ENCODE data around the gene HBG2. TPM values are rescaled to one million over a fixed set of nuclear protein-coding genes. Genes with fewer than 3 reads are reported as not detected.

Gene HBG2
- total and polyA plus RNA-seq, 12 donors, result 0.12 to 1.0 (median 0.43) TPM; not detected in 8

GRCh38 chr11:5231111-5231510 is 23.5 kb downstream of the HBG2 start:
- H3K9me3 ChIP-seq, result no peaks in the 10 kb centered on the region
- WGBS, 2 donors, result 80 to 82% methylated on average over 2 of the region's 2 CpGs
- no peak for ATAC-seq
- no peak overlapping the region for H3K27ac ChIP-seq
- TF ChIP-seq CTCF (IDR thresholded peaks at IDR 0.05), result no peak
- peaks cover 0 to 14% (median 0%) of the 10 kb centered on the region in 7 donors for H3K27me3 ChIP-seq
- H3K36me3 ChIP-seq, result no peaks in the 10 kb centered on the region
- intact Hi-C loops (cut with DNase I), result no loop called here
- no peak overlapping the region for H3K4me3 ChIP-seq
- no peak for DNase-seq
- H3K4me1 ChIP-seq, result no peaks in the 10 kb centered on the region

DNA sequence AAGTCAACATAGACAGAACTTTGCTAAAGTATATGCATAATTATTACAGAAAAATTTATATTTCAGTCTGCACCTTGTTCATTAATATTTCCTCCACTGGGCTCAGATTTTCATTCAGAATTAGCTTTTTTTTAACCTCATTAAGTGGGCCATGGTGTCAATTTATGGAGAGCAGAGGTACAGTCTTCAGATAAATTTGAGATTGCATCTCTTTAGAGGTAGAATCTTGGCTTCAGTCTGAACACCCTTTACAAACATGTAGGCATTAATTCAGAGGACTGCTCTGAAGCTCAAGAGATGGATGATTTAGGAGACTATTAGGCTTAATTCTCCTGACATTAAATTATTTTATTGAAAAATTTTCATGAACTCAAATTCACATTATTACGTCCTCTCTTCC is 24.3 kb downstream of the HBG2 start:
- H3K9me3 ChIP-seq, result no peaks in the 10 kb centered on the region
- 88 to 91% methylated on average over 1 of the region's 1 CpG for WGBS, 2 donors
- no peak for ATAC-seq
- H3K4me3 ChIP-seq, result no peak overlapping the region
- no peak overlapping the region for H3K27ac ChIP-seq
- no peaks in the 10 kb centered on the region for H3K36me3 ChIP-seq
- H3K4me1 ChIP-seq, result no peaks in the 10 kb centered on the region
- TF ChIP-seq CTCF (IDR thresholded peaks at IDR 0.05), result no peak
- no peak for DNase-seq
- intact Hi-C loops (cut with DNase I), result no loop called here
- peaks cover 0 to 14% (median 0%) of the 10 kb centered on the region in 7 donors for H3K27me3 ChIP-seq

DNA sequence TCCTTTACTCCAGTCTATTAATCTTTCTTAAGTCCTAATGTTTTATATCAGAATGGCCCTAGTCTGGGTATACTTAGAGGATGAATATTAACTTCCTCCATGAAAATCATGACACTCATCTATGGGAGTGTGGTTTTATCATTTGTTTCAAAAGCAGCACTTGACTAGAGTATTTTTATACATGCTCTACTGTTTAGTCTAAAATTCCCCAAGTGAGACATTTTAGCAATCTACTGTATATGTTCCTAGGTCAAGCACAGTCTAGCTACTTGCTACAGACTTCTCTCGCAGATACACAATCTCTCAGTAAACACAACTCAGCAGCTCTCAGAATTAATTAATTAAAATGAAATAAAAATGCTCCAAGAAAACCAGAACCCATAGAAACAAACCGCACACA is 24.8 kb downstream of the HBG2 start:
- DNase-seq, result no peak
- no peak for ATAC-seq
- Histone ChIP-seq H3K27me3 (peaks cover 0 to 14% (median 0%) of the 10 kb centered on the region in 7 donors), H3K36me3 (no peaks in the 10 kb centered on the region), H3K9me3 (no peaks in the 10 kb centered on the region), H3K27ac (no peak overlapping the region), H3K4me1 (no peaks in the 10 kb centered on the region), H3K4me3 (no peak overlapping the region)
- TF ChIP-seq CTCF (IDR thresholded peaks at IDR 0.05), result no peak
- 86 to 93% methylated on average over 2 of the region's 2 CpGs for WGBS, 2 donors
- intact Hi-C loops (cut with DNase I), result no loop called here

DNA sequence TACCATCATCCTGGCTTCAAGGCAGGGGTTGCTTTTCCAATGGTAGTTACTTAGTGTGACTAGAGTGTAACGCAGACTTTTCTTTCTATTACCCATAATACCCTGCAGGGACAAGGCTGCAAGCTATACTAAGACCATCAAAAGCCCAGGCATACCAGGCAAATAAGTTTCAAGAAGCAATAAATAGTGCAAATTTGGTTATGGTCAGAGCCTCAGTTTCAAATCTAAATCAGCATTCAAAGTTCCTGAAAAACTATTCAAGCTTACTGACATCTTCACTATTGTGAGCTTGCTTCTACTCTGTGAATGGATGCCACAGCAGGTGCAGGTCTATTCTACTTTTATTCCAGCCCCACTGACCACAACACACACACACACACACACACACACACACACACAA is 25.2 kb downstream of the HBG2 start:
- intact Hi-C loops (cut with DNase I), result no loop called here
- TF ChIP-seq CTCF (IDR thresholded peaks at IDR 0.05), result no peak
- Histone ChIP-seq H3K9me3 (no peaks in the 10 kb centered on the region), H3K4me3 (no peak overlapping the region), H3K27ac (no peak overlapping the region), H3K36me3 (no peaks in the 10 kb centered on the region), H3K27me3 (peaks cover 0 to 12% (median 0%) of the 10 kb centered on the region in 7 donors), H3K4me1 (no peaks in the 10 kb centered on the region)
- ATAC-seq (no peak), DNase-seq (no peak)
- WGBS, 2 donors, result 89 to 100% methylated on average over 1 of the region's 1 CpG
